Measurements from ENCODE around the gene IGF2BP3.

DNA sequence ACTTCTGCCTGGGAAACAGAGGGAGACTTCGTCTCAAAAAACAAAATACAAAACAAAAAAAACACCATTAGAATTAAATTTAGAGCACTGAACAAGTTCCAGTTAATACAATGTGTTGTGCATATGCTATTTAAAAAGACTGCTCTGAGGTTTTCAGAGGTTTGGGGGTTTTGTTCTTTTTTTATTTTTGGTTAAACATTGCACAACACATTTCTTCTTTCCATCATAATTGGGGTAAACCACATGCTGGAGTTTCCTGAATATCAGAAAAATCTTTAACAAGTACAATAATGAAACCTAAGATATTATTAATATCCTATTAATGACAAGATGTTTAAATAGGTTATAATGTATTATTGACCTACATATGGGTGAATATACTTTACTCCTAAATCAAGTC lies 26.3 kb downstream of the IGF2BP3 start:
- TF ChIP-seq CTCF (IDR thresholded peaks at IDR 0.05) (no peak), ZFX (IDR thresholded peaks at IDR 0.05; ENCODE audit: borderline replicate concordance) (no peak)

Data from 22Rv1 (cell line).